HEK293T (cell line): ENCODE results near the gene NLRX1.

ENCODE experiments used
- CTCF ChIA-PET: fragments of 350-600 bp; formaldehyde crosslinking; extraction: SDS; loops from one replicate; lab custom pipeline; 2021; ENCODE audit warnings: antibody characterized with exemption, inconsistent platforms; lab: Yijun Ruan, JAX
- POLR2A ChIA-PET: fragments of 350-600 bp; formaldehyde crosslinking; extraction: SDS; loops from one replicate; lab custom pipeline; 2020; ENCODE audit warnings: antibody characterized with exemption, inconsistent platforms; lab: Yijun Ruan, JAX
- DNase-seq: peaks from one replicate; pipeline ENCODE4 v3.0.0; 2012; ENCODE audit warnings: mixed read lengths; ENCODE audit errors: extremely low spot score
- ARNT ChIP-seq: fragments of 450-650 bp; IDR thresholded peaks from 2 replicates; pipeline ENCODE4 v1.6.1; 2017; ENCODE audit warnings: mild to moderate bottlenecking
- BHLHE40 ChIP-seq: fragments of 450-650 bp; IDR thresholded peaks from 2 replicates; pipeline ENCODE4 v1.6.1; 2016; ENCODE audit warnings: mild to moderate bottlenecking, moderate library complexity, borderline replicate concordance
- CTBP1 ChIP-seq: fragments of 450-650 bp; IDR thresholded peaks from 2 replicates; pipeline ENCODE4 v1.6.1; 2016; ENCODE audit warnings: borderline replicate concordance
- ELF4 ChIP-seq: fragments of 450-650 bp; IDR thresholded peaks from 2 replicates; pipeline ENCODE4 v1.6.1; 2017; ENCODE audit warnings: antibody characterized with exemption
- FOXA1 ChIP-seq: fragments of 450-650 bp; IDR thresholded peaks from 2 replicates; pipeline ENCODE4 v1.6.1; 2016; ENCODE audit warnings: mild to moderate bottlenecking
- FOXK2 ChIP-seq: fragments of 450-650 bp; IDR thresholded peaks from 2 replicates; pipeline ENCODE4 v1.6.1; 2016; ENCODE audit warnings: mild to moderate bottlenecking
- FOXM1 ChIP-seq: fragments of 450-650 bp; IDR thresholded peaks from 2 replicates; pipeline ENCODE4 v1.6.1; 2017; ENCODE audit warnings: mild to moderate bottlenecking, borderline replicate concordance
- HDGF ChIP-seq: fragments of 450-650 bp; IDR thresholded peaks from 2 replicates; pipeline ENCODE4 v1.6.1; 2017; ENCODE audit warnings: antibody characterized with exemption, borderline replicate concordance
- L3MBTL2 ChIP-seq: fragments of 450-650 bp; conservative IDR thresholded peaks from 2 replicates; pipeline ENCODE4 v1.6.1; 2016; ENCODE audit warnings: mild to moderate bottlenecking
- LEF1 ChIP-seq: fragments of 450-650 bp; IDR thresholded peaks from 2 replicates; pipeline ENCODE4 v1.6.1; 2017; ENCODE audit warnings: mild to moderate bottlenecking, borderline replicate concordance
- NFRKB ChIP-seq: fragments of 450-650 bp; IDR thresholded peaks from 2 replicates; pipeline ENCODE4 v1.6.1; 2016; ENCODE audit warnings: mild to moderate bottlenecking, moderate library complexity
- PKNOX1 ChIP-seq: fragments of 450-650 bp; IDR thresholded peaks from 2 replicates; pipeline ENCODE4 v1.6.1; 2016
- SP1 ChIP-seq: fragments of 450-650 bp; IDR thresholded peaks from 2 replicates; pipeline ENCODE4 v1.6.1; 2017
- SUZ12 ChIP-seq: fragments of 450-650 bp; IDR thresholded peaks from 2 replicates; pipeline ENCODE4 v1.6.1; 2016; ENCODE audit warnings: mild to moderate bottlenecking
- TARDBP ChIP-seq: fragments of 450-650 bp; IDR thresholded peaks from 2 replicates; pipeline ENCODE4 v1.6.1; 2016
- ZNF384 ChIP-seq: fragments of 450-650 bp; IDR thresholded peaks from 2 replicates; pipeline ENCODE4 v1.6.1; 2016

Gene NLRX1

GRCh38 chr11:119185981-119186634 is 17.6 kb downstream of the NLRX1 start:
- ChIA-PET POLR2A (no interaction called here), CTCF (interaction anchor here (0.7 kb wide), 1 partner anchor 99 kb away, joined by 11 read pairs; no protein-coding TSS in a partner anchor)
- TF ChIP-seq NFRKB (no peak), ELF4 (no peak), TARDBP (no peak)
- DNase-seq, result no peak

- TF ChIP-seq LEF1 (no peak), ZNF384 (no peak), FOXM1 (no peak), HDGF (no peak), FOXA1 (no peak), SUZ12 (no peak), L3MBTL2 (no peak), TARDBP (no peak), CTBP1 (no peak), ELF4 (no peak), NFRKB (no peak), PKNOX1 (no peak), BHLHE40 (no peak), SP1 (no peak)
- ChIA-PET CTCF (interaction anchor here (0.7 kb wide), 1 partner anchor 100 kb away, joined by 11 read pairs; no protein-coding TSS in a partner anchor), POLR2A (interaction anchor here (0.7 kb wide), 1 partner anchor 34 kb away, joined by 3 read pairs; no protein-coding TSS in a partner anchor)
- no peak for DNase-seq
Observed at GRCh38 chr11:119187123-119187892, 18.8 kb downstream of the NLRX1 start.

- CTCF ChIA-PET, result no interaction called here
- POLR2A ChIA-PET, result no interaction called here
- DNase-seq, result no peak
- TF ChIP-seq HDGF (no peak), PKNOX1 (no peak), FOXA1 (no peak), TARDBP (no peak), ELF4 (no peak)
Observed at GRCh38 chr11:119188067-119188466, 19.5 kb downstream of the NLRX1 start.

GRCh38 chr11:119188887-119189286 is 20.4 kb downstream of the NLRX1 start:
- ChIA-PET POLR2A (no interaction called here), CTCF (interaction anchor here (2.3 kb wide), 1 partner anchor 17 kb away, joined by 7 read pairs; the partner anchor contains the start of gene CBL)
- TF ChIP-seq FOXK2, result no peak
- TF ChIP-seq CTBP1, result no peak
- no peak for TF ChIP-seq HDGF
- no peak for TF ChIP-seq LEF1
- TF ChIP-seq SUZ12, result no peak
- TF ChIP-seq NFRKB, result no peak
- TF ChIP-seq FOXM1, result no peak
- no peak for TF ChIP-seq ZNF384
- TF ChIP-seq ELF4, result no peak
- no peak for TF ChIP-seq FOXA1
- TF ChIP-seq BHLHE40, result no peak
- TF ChIP-seq TARDBP, result no peak
- no peak for TF ChIP-seq ARNT
- TF ChIP-seq PKNOX1, result no peak
- no peak for TF ChIP-seq L3MBTL2
- TF ChIP-seq SP1, result no peak
- no peak for DNase-seq

GRCh38 chr11:119189393-119189792 is 20.9 kb downstream of the NLRX1 start:
- ChIA-PET POLR2A (interaction anchor here (1.3 kb wide), 1 partner anchor 94 kb away, joined by 6 read pairs; a partner anchor contains a TSS), CTCF (interaction anchor here (2.3 kb wide), 1 partner anchor 16 kb away, joined by 7 read pairs; the partner anchor contains the start of gene CBL)
- TF ChIP-seq L3MBTL2 (no peak), BHLHE40 (no peak), CTBP1 (no peak), FOXK2 (no peak), SP1 (no peak), FOXM1 (no peak), SUZ12 (no peak), PKNOX1 (no peak), ARNT (no peak), FOXA1 (no peak), ZNF384 (no peak), HDGF (no peak), ELF4 (no peak), TARDBP (no peak)
- DNase-seq, result no peak
